ENCODE results near the gene OR2K2. TPM values are rescaled to one million over a fixed set of nuclear protein-coding genes. Genes with fewer than 3 reads are reported as not detected.
"Not testable (repeated sequence)": the region's sequence is repeated elsewhere in the genome, so short reads cannot be mapped to it uniquely, and the experiment has no call there.

OR2K2 gene
- total RNA-seq, 1 donor from 2014 or later, result not detected

DNA sequence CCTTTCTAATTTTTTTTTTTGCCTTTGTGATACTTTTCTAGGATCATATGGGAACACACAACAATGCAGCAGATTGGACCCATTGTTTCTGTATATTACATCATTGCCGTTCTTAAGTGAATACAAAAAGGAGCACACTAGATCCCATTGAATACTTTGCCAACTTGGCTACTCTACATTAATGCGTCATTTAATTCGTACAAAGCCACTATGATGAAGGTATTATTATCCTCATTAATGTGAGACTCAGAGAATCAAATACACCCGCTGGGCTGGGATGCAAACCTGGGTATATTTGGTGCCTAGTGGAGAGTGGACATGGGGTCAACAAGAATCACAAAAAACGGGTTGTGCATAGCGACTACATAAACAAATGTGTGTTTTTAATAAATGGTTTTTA is 31.9 kb downstream of the OR2K2 start:
- no peak for DNase-seq (ENCODE audit: low read depth)

DNA sequence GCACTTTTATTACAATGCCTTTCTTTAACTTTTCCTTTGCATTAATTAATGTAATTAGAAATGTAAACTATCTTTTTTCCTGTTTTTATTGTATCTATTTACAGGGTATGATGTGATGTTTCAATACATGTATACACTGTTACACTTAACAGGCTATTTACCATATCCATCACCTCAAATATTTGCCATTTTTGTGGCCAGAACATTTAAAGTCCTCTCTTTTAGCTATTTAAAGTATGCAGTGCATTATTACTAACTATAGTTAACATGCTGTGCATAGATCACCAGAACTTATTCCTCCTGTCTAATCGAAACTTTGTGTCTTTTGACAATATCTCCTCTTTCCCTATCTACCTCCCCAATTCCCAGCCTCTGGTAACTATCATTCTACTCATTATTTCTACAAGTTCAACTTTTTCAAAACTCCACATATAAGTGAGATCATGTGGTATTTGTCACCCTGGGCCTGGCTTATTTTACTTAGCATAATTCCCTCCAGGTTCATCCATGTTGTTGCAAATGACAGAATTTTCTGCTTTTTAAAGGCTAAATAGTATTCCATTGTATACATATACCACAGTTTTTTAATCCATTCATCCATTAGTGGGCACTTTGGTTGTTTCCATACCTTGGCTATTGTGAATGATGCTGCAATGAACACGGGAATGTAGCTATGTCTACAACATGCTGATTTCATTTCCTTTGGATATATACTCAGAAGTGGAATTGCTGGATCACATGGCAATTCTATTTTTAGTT is 32.8 kb downstream of the OR2K2 start:
- DNase-seq (ENCODE audit: low read depth), result peak; percentile 6

DNA sequence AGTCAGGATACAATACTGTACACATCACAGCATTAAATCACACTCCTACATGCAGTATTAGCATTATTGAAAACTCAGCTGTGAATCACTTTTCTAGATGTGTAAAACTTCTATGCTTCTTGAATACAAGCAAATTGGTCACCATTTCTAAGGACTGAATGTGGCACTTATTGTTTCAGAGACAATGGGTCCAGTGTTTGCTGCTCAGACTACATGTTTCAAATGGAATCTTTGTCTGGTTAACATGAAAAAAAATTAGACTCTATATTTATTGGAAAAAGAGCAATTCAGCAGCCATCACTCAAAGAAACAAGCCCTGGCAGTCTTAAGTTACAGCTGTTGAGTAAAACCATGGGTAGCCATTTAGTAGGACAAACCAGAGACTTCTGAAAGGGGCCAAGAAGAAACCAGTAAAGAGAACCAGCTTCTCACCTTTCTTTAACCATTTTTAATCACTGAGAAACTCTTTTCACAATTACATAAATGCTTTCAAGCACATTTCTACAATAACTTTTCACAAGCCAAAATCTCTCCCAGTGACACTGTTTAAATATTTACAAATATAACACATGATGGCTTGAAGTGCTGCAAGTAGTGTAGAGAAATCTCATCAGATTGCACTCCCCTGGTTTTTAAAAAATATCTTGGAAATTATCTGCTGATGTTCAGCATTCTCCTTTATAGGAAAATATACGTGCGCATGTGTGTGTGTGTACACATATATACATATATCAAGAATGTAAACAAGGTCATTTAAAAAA is 35.2 kb downstream of the OR2K2 start:
- no peak for DNase-seq (ENCODE audit: low read depth)

DNA sequence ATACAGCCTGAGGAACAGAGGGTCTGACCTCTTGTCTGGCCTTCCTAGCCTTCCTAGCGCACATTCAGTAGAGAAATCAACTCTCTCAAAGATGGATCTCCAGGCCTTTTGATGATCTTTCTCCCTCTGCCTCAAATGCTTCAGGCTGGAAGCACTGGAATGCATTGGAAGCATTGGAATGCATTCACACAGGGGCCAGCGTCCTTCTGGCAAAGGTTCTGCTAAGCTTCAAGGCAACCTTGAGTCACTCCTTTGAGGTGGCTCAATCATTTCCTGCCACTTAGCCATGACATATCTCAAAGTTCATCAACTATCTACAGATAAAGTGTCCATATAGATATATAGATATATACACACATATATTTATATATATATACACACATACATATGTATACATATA is 42.9 kb downstream of the OR2K2 start:
- DNase-seq (ENCODE audit: low read depth), result peak; percentile 82

DNA sequence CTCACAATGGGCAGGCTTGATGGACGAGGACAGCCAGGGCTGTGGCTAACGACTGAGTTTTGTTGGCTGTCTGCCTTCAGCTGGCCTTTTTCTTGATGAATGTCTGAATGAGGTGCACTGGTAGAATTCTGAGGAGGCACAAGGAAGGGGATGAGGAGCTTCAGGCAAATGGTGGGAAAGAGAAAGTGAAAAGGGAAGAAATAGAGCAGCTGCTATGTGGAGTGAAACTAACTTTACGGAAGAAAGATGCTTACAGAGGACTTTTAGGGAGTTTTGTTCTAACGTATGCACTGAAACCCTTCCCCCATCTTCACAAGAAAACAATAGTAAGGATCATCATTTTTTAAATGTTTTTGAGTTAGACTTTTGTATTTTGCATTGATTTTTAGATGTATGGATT is 45.3 kb downstream of the OR2K2 start:
- DNase-seq (ENCODE audit: low read depth), result no peak

DNA sequence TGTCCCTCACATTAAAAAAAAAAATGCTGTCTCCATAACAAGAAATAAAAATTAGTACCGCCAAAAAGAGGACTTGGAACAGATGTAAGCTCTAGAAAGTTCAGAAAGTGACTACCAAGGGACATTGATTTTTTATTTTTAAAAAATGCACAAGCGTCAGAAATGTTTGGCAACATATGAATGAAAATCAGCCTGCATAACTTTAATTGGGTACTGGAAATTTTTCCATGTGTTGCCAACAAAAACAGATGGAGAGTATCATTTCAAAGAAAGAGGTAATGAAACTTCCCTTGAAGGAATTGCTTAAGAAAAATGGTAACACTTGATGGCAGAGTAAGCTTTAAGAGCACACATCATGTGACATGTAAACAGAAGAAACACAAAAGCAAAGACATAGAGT is 47.2 kb downstream of the OR2K2 start:
- DNase-seq (ENCODE audit: low read depth), result no peak

DNA sequence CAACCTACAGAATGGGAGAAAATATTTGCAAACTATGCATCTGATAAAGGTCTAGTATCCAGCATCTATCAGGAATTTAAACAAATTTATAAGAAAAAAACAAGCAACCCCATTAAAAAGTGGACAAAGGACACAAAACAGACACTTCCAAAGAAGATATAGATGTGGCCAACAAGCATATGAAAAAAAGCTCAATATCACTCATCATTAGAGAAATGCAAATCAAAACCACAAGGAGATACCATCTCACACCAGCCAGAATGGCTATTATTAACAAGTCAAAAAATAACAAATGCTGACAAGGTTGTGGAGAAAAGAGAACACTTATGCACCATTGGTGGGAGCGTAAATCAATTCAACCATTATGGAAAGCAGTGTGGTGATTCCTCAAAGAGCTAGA is 49.2 kb downstream of the OR2K2 start:
- not testable (repeated sequence) for DNase-seq (ENCODE audit: low read depth)

Other genes starting within 250 kb of the OR2K2 start
- 116 and 131 TPM in 2 replicates for gene ECPAS, start 154.2 kb upstream of the OR2K2 start, total RNA-seq
- 5.7 and 6.7 TPM in 2 replicates for gene ZNF483, start 195.0 kb upstream of the OR2K2 start, total RNA-seq